H1 (cell line): Measurements from ENCODE around the gene GBGT1. TPM values are rescaled to one million over a fixed set of nuclear protein-coding genes. Genes with fewer than 3 reads are reported as not detected.

Experiments
- CTCF ChIA-PET: fragments of 300-600 bp; sonication (Branson Sonifier 250); formaldehyde crosslinking; loops from one replicate; lab custom pipeline; 2021; ENCODE audit not compliant: partially characterized antibody; lab: Charles Lee
- POLR2A ChIA-PET: fragments of 300-600 bp; sonication (Branson Sonifier 250); formaldehyde crosslinking; loops from one replicate; lab custom pipeline; 2021; ENCODE audit warnings: inconsistent platforms; ENCODE audit not compliant: partially characterized antibody; lab: Charles Lee
- DNase-seq, 2 experiments: peaks; one replicate each; pipeline versions ENCODE4 v3.0.0 to v3.0.0-alpha.2; 2010 to 2022; ENCODE audit warnings: low spot score in 2 of 2, low read depth in 1 of 2, mixed read lengths in 1 of 2
- FAIRE-seq: peaks from 2 replicates; lab custom pipeline; 2011; peaks lifted over from hg19 to GRCh38; lab: Jason Lieb, UNC
- H2AFZ ChIP-seq: 2 replicates; pipeline ENCODE4 v1.8.1; 2012; ENCODE audit warnings: low read length, inconsistent platforms
- H2AK5ac ChIP-seq: 2 replicates; pipeline ENCODE4 v1.6.1; 2013; ENCODE audit warnings: low read depth, low read length
- H2BK120ac ChIP-seq: replicated peaks from 2 replicates; pipeline ENCODE3; 2013; ENCODE audit warnings: low read depth, low read length, inconsistent platforms
- H2BK12ac ChIP-seq: 2 replicates; pipeline ENCODE4 v1.6.1; 2013; ENCODE audit warnings: low read depth, low read length
- H2BK15ac ChIP-seq: 2 replicates; pipeline ENCODE4 v1.6.1; 2013; ENCODE audit warnings: low read length
- H2BK20ac ChIP-seq: 2 replicates; pipeline ENCODE4 v1.6.1; 2013; ENCODE audit warnings: low read length
- H2BK5ac ChIP-seq: 2 replicates; pipeline ENCODE4 v1.6.1; 2013; ENCODE audit warnings: low read depth, low read length
- H3K14ac ChIP-seq: 2 replicates; pipeline ENCODE4 v1.6.1; 2013; ENCODE audit warnings: inconsistent platforms; ENCODE audit not compliant: insufficient read length
- H3K18ac ChIP-seq: 2 replicates; pipeline ENCODE4 v1.6.1; 2013; ENCODE audit warnings: low read length; ENCODE audit errors: extremely low read depth
- H3K23ac ChIP-seq: 2 replicates; pipeline ENCODE4 v1.6.1; 2013; ENCODE audit warnings: inconsistent platforms; ENCODE audit not compliant: insufficient read length
- H3K23me2 ChIP-seq: 2 replicates; pipeline ENCODE4 v1.6.1; 2013; ENCODE audit warnings: low read depth, low read length
- H3K27ac ChIP-seq: 2 replicates; pipeline ENCODE4 v1.6.1; 2011; ENCODE audit warnings: low read depth, low read length, inconsistent platforms
- H3K27me3 ChIP-seq, 4 experiments: replicated peaks in 1 of 4; 1 replicate in 1 of 4; 2 replicates in 3 of 4; pipeline versions ENCODE4 v1.6.1 to v1.8.1; 2011 to 2013; ENCODE audit warnings: low read length in 3 of 4, mild to moderate bottlenecking in 3 of 4, inconsistent platforms in 2 of 4, mixed read lengths in 2 of 4, moderate library complexity in 1 of 4; ENCODE audit not compliant: control insufficient read depth in 3 of 4, insufficient read depth in 3 of 4; ENCODE audit errors: extremely low read depth in 1 of 4
- H3K36me3 ChIP-seq, 4 experiments: 2 replicates each; pipeline versions ENCODE4 v1.6.1 to v1.8.1; 2011 to 2013; ENCODE audit warnings: mild to moderate bottlenecking in 4 of 4, low read length in 3 of 4, moderate library complexity in 2 of 4, control low read depth in 1 of 4, inconsistent platforms in 1 of 4; ENCODE audit not compliant: insufficient read depth in 4 of 4, control insufficient read depth in 2 of 4
- H3K4ac ChIP-seq: replicated peaks from 2 replicates; pipeline ENCODE3; 2013; ENCODE audit warnings: low read length, low read depth, mixed read lengths, inconsistent platforms; ENCODE audit not compliant: insufficient read length
- H3K4me1 ChIP-seq, 4 experiments: replicated peaks in 1 of 4; 1 replicate in 1 of 4; 2 replicates in 3 of 4; pipeline versions ENCODE4 v1.6.1 to v1.8.1; 2011 to 2013; ENCODE audit warnings: low read length in 3 of 4, inconsistent platforms in 2 of 4, mixed read lengths in 1 of 4; ENCODE audit not compliant: insufficient read depth in 4 of 4, control insufficient read depth in 3 of 4
- H3K4me2 ChIP-seq, 2 experiments: 2 replicates each; pipeline versions ENCODE4 v1.6.1 to v1.8.1; 2011 to 2013; ENCODE audit warnings: low read depth in 2 of 2, low read length in 2 of 2, control low read depth in 1 of 2, inconsistent platforms in 1 of 2, mild to moderate bottlenecking in 1 of 2; ENCODE audit not compliant: insufficient read depth in 1 of 2
- H3K4me3 ChIP-seq, 4 experiments: fragments of 200-600, 300-600 bp in 1 of 4; sonication (generic), shearing (Covaris generic), sonication (Bioruptor Twin) in 1 of 4; 2 replicates each; pipeline versions ENCODE4 v1.5.1 to v1.8.1; 2011 to 2016; ENCODE audit warnings: low read length in 4 of 4, low read depth in 3 of 4, control low read depth in 2 of 4, inconsistent platforms in 2 of 4, mild to moderate bottlenecking in 2 of 4, mixed read lengths in 1 of 4, moderate library complexity in 1 of 4; ENCODE audit not compliant: insufficient read depth in 2 of 4; ENCODE audit errors: extremely low read depth in 1 of 4
- H3K56ac ChIP-seq: replicated peaks from 2 replicates; pipeline ENCODE3; 2013; ENCODE audit warnings: low read depth, mild to moderate bottlenecking, mixed read lengths, low read length, inconsistent platforms; ENCODE audit not compliant: insufficient read length
- H3K79me1 ChIP-seq: 2 replicates; pipeline ENCODE4 v1.6.1; 2013; ENCODE audit warnings: low read depth, low read length, control low read depth
- H3K79me2 ChIP-seq, 2 experiments: 2 replicates each; pipeline versions ENCODE4 v1.6.1 to v1.8.1; 2012 to 2013; ENCODE audit warnings: low read length in 2 of 2, mild to moderate bottlenecking in 2 of 2, inconsistent platforms in 1 of 2; ENCODE audit not compliant: insufficient read depth in 2 of 2, control insufficient read depth in 1 of 2
- H3K9ac ChIP-seq, 4 experiments: replicated peaks in 1 of 4; 1 replicate in 1 of 4; 2 replicates in 3 of 4; pipeline versions ENCODE4 v1.6.1 to v1.8.1; 2011 to 2013; ENCODE audit warnings: low read depth in 3 of 4, low read length in 3 of 4, control low read depth in 2 of 4, mild to moderate bottlenecking in 2 of 4, moderate library complexity in 2 of 4, inconsistent platforms in 1 of 4; ENCODE audit errors: extremely low read depth in 1 of 4
- H3K9me3 ChIP-seq, 2 experiments: 2 replicates each; pipeline versions ENCODE4 v1.6.1 to v1.8.1; 2012 to 2013; ENCODE audit warnings: mild to moderate bottlenecking in 2 of 2, moderate library complexity in 2 of 2, control low read depth in 1 of 2, inconsistent platforms in 1 of 2, low read depth in 1 of 2, low read length in 1 of 2, mixed read lengths in 1 of 2; ENCODE audit not compliant: insufficient read depth in 2 of 2
- H4K20me1 ChIP-seq, 2 experiments: replicated peaks in 1 of 2; 2 replicates each; pipeline versions ENCODE3 to v1.8.1; 2011 to 2013; ENCODE audit warnings: inconsistent platforms in 2 of 2, low read length in 2 of 2, mild to moderate bottlenecking in 1 of 2; ENCODE audit not compliant: insufficient read depth in 2 of 2, control insufficient read depth in 1 of 2
- H4K5ac ChIP-seq: 2 replicates; pipeline ENCODE4 v1.6.1; 2013; ENCODE audit warnings: low read length, low read depth, mixed read lengths, inconsistent platforms; ENCODE audit not compliant: insufficient read length
- H4K8ac ChIP-seq: 2 replicates; pipeline ENCODE4 v1.8.0; 2013; ENCODE audit warnings: mild to moderate bottlenecking, moderate library complexity, low read length, inconsistent platforms; ENCODE audit not compliant: insufficient read depth; ENCODE audit errors: extremely low read depth
- H4K91ac ChIP-seq: replicated peaks from 2 replicates; pipeline ENCODE3; 2013; ENCODE audit warnings: low read length, mixed read lengths, inconsistent platforms; ENCODE audit not compliant: insufficient read length
- GTF2F1 ChIP-seq: IDR thresholded peaks from 2 replicates; pipeline ENCODE4 v1.6.1; 2012; ENCODE audit warnings: low read depth, low read length, improper control_type of control experiment, borderline replicate concordance
- HDAC6 ChIP-seq: IDR thresholded peaks from one replicate; pipeline ENCODE4 v1.7.1; 2012; ENCODE audit warnings: low read depth, mild to moderate bottlenecking, inconsistent platforms, low read length, moderate library complexity
- KDM4A ChIP-seq: IDR thresholded peaks from one replicate; pipeline ENCODE4 v1.7.1; 2012; ENCODE audit warnings: low read depth, mild to moderate bottlenecking, moderate library complexity, low read length, inconsistent platforms; ENCODE audit not compliant: severe bottlenecking
- POU5F1 ChIP-seq: IDR thresholded peaks from 2 replicates; pipeline ENCODE4 v1.6.1; 2011; ENCODE audit warnings: low read depth, mild to moderate bottlenecking, low read length, moderate library complexity
- RAD21 ChIP-seq, 2 experiments: IDR thresholded peaks in 1 of 2; conservative IDR thresholded peaks in 1 of 2; 2 replicates each; pipeline ENCODE4 v1.6.1; 2011; ENCODE audit warnings: low read depth in 2 of 2, low read length in 2 of 2, improper control_type of control experiment in 1 of 2, inconsistent platforms in 1 of 2, mild to moderate bottlenecking in 1 of 2, moderate library complexity in 1 of 2
- RFX5 ChIP-seq: IDR thresholded peaks from 2 replicates; pipeline ENCODE4 v1.6.1; 2011; ENCODE audit warnings: low read depth, low read length, improper control_type of control experiment, borderline replicate concordance
- RNF2 ChIP-seq: fragments of 200-900, 300-1000 bp; sonication (generic); IDR thresholded peaks from 2 replicates; pipeline ENCODE4 v1.7.1; 2016; ENCODE audit warnings: borderline replicate concordance, low read depth, mild to moderate bottlenecking, antibody characterized with exemption, low read length; ENCODE audit not compliant: poor library complexity, severe bottlenecking; ENCODE audit errors: missing control alignments
- RXRA ChIP-seq: IDR thresholded peaks from 2 replicates; pipeline ENCODE4 v1.6.1; 2011; ENCODE audit warnings: low read depth, mild to moderate bottlenecking, low read length, moderate library complexity; ENCODE audit not compliant: insufficient read depth
- SIRT6 ChIP-seq: IDR thresholded peaks from one replicate; pipeline ENCODE4 v1.7.1; 2012; ENCODE audit warnings: low read length, inconsistent platforms
- SP1 ChIP-seq: IDR thresholded peaks from 2 replicates; pipeline ENCODE4 v1.6.1; 2011; ENCODE audit warnings: low read depth, low read length
- SP4 ChIP-seq: IDR thresholded peaks from 2 replicates; pipeline ENCODE4 v1.6.1; 2012; ENCODE audit warnings: low read length, inconsistent platforms
- TAF7 ChIP-seq: optimal IDR thresholded peaks from 2 replicates; pipeline ENCODE3; 2011; ENCODE audit warnings: low read depth, mild to moderate bottlenecking, inconsistent platforms, low read length, moderate library complexity, borderline replicate concordance
- TEAD4 ChIP-seq: IDR thresholded peaks from 2 replicates; pipeline ENCODE4 v1.6.1; 2012; ENCODE audit warnings: low read depth, low read length, inconsistent platforms, mixed read lengths
- polyA plus RNA-seq, 7 experiments: library from polyadenylated mRNA; depleted of rRNA in 3 of 7; stranded (reverse) in 5 of 7; unstranded in 2 of 7; fragments of >200 nt in 5 of 7; fragments of 200-250 nt in 2 of 7; gene quantifications; 1 replicate in 5 of 7; 2 replicates in 1 of 7; 4 replicates in 1 of 7; pipeline versions ENCODE4 v1.2.1 to v1.2.3, GENCODE V29; 2011 to 2013; ENCODE audit warnings: missing spikeins in 2 of 7, mixed read lengths in 2 of 7
- total RNA-seq: library from RNA; stranded (reverse); fragmentation: NEBNext Ultra II Directional; extraction: Animal tissue kit (Norgen Biotek cat#: 25700); gene quantifications from 2 replicates; pipeline ENCODE4 v1.2.1, GENCODE V29; 2021
- TF ChIP-seq, protein P1 (sequence below): IDR thresholded peaks from 2 replicates; pipeline ENCODE4 v1.6.1; 2012; ENCODE audit warnings: inconsistent platforms

GBGT1 gene
- total and polyA plus RNA-seq, 2 of the 8 experiments (the other 6 are each of a cell fraction or from before 2014, with no cell fraction given): 7.1 to 9.7 TPM

DNA sequence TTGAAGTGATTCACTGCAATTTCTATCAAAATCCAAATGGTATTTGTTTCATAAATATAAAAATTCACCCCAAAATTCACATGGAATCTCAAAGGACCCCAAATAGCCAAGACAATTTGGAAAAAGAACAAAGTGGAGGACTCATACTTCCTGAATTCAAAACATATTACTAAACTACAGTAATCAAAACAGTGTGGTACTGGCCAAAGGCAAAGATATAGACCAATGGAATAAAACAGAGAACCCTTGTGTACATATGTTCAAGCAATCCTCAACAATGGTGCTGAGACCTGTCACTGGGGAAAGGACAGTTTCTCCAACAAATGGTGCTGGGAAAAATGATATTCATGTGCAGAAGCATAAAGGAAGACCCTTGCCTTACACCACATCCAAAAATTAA is 31.3 kb upstream of the GBGT1 start:
- H4K91ac ChIP-seq: no peak overlapping the region
- ChIA-PET CTCF (interaction anchor here (1.2 to 2.3 kb wide), 2 partner anchors 9 to 14 kb away, joined by 5 to 6 read pairs; no protein-coding TSS in a partner anchor), POLR2A (no interaction called here)
- no peaks in the 10 kb centered on the region; a peak in 1 of 7 replicates for H3K4me1 ChIP-seq
- no peak overlapping the region for H2BK120ac ChIP-seq
- H3K36me3 ChIP-seq: no peaks in the 10 kb centered on the region
- H2BK5ac ChIP-seq: no peak overlapping the region
- H2BK15ac ChIP-seq: no peak overlapping the region
- H4K20me1 ChIP-seq: no peaks in the 10 kb centered on the region
- H3K23ac ChIP-seq: no peak overlapping the region
- no peak overlapping the region for H2AK5ac ChIP-seq
- peaks cover 0 to 2% (median 0%) of the 10 kb centered on the region in 4 experiments; a peak in 2 of 7 replicates for H3K27me3 ChIP-seq
- no peak overlapping the region for H3K9ac ChIP-seq
- H4K8ac ChIP-seq: no peak overlapping the region
- no peak overlapping the region for H2AFZ ChIP-seq
- H3K18ac ChIP-seq: no peak overlapping the region
- no peak overlapping the region for H3K14ac ChIP-seq
- H3K27ac ChIP-seq: no peak overlapping the region
- DNase-seq (no peak), FAIRE-seq (no peak)
- H3K4ac ChIP-seq: no peak overlapping the region
- H3K23me2 ChIP-seq: no peaks in the 10 kb centered on the region
- H3K79me1 ChIP-seq: no peaks in the 10 kb centered on the region
- H2BK20ac ChIP-seq: no peak overlapping the region
- H3K4me2 ChIP-seq: no peak overlapping the region
- no peak overlapping the region for H3K56ac ChIP-seq
- H3K4me3 ChIP-seq: no peak overlapping the region
- H2BK12ac ChIP-seq: no peak overlapping the region
- H3K79me2 ChIP-seq: no peaks in the 10 kb centered on the region
- H3K9me3 ChIP-seq: peaks cover 2 to 3% of the 10 kb centered on the region in 2 experiments; a peak in 1 of 4 replicates
- no peak for TF ChIP-seq RAD21 (IDR thresholded peaks at IDR 0.05 in 1 of 2, conservative IDR thresholded peaks at IDR 0.05 in 1 of 2; ENCODE audit: low read depth in 2 of 2, low read length in 2 of 2)
- no peak for TF ChIP-seq GTF2F1
- no peak for TF ChIP-seq SP4
- TF ChIP-seq SIRT6: no peak
- no peak for TF ChIP-seq RXRA
- TF ChIP-seq KDM4A: no peak
- TF ChIP-seq, protein P1, sequence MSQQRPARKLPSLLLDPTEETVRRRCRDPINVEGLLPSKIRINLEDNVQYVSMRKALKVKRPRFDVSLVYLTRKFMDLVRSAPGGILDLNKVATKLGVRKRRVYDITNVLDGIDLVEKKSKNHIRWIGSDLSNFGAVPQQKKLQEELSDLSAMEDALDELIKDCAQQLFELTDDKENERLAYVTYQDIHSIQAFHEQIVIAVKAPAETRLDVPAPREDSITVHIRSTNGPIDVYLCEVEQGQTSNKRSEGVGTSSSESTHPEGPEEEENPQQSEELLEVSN: no peak
- no peak for TF ChIP-seq HDAC6
- no peak for TF ChIP-seq POU5F1
- no peak for TF ChIP-seq TAF7
- no peak for TF ChIP-seq TEAD4
- no peak for TF ChIP-seq RFX5
- no peak for TF ChIP-seq RNF2
- TF ChIP-seq SP1: no peak
- H4K5ac ChIP-seq: no peak overlapping the region
